Measurements from ENCODE around the gene TM9SF4. TPM values are rescaled to one million over a fixed set of nuclear protein-coding genes. Genes with fewer than 3 reads are reported as not detected.

Gene TM9SF4
- total and polyA plus RNA-seq, 2 of the 8 experiments (the other 6 are each of a cell fraction or from before 2014, with no cell fraction given): 38.4 to 68.7 TPM

GRCh38 chr20:32149566-32150170, 40.2 kb downstream of the TM9SF4 start (continued):
- TF ChIP-seq, protein P1, sequence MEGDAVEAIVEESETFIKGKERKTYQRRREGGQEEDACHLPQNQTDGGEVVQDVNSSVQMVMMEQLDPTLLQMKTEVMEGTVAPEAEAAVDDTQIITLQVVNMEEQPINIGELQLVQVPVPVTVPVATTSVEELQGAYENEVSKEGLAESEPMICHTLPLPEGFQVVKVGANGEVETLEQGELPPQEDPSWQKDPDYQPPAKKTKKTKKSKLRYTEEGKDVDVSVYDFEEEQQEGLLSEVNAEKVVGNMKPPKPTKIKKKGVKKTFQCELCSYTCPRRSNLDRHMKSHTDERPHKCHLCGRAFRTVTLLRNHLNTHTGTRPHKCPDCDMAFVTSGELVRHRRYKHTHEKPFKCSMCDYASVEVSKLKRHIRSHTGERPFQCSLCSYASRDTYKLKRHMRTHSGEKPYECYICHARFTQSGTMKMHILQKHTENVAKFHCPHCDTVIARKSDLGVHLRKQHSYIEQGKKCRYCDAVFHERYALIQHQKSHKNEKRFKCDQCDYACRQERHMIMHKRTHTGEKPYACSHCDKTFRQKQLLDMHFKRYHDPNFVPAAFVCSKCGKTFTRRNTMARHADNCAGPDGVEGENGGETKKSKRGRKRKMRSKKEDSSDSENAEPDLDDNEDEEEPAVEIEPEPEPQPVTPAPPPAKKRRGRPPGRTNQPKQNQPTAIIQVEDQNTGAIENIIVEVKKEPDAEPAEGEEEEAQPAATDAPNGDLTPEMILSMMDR (IDR thresholded peaks at IDR 0.05; ENCODE audit: control extremely low read depth in 1 of 3, insufficient read depth in 1 of 3, low read depth in 1 of 3, low read length in 3 of 3): no peak
- TF ChIP-seq CTBP2 (IDR thresholded peaks at IDR 0.05; ENCODE audit: borderline replicate concordance, insufficient read depth, insufficient read length, low read length) (no peak), SIX5 (IDR thresholded peaks at IDR 0.05; ENCODE audit: low read depth, low read length) (no peak)

All from H1 (cell line).